D721Med (cell line): ENCODE data around the gene ZNF518A.

Experiments
- DNase-seq: peaks from one replicate; pipeline ENCODE4 v3.0.0; 2011; ENCODE audit warnings: low spot score; ENCODE audit not compliant: insufficient read length
- FAIRE-seq: peaks from 2 replicates; lab custom pipeline; 2011; peaks lifted over from hg19 to GRCh38; lab: Jason Lieb, UNC
- CTCF ChIP-seq: IDR thresholded peaks from 2 replicates; pipeline ENCODE4 v1.5.1; 2012; ENCODE audit warnings: mild to moderate bottlenecking, control low read depth; ENCODE audit not compliant: insufficient read depth; ENCODE audit errors: missing control alignments

The ZNF518A gene

GRCh38 chr10:96092999-96093767 is 36.9 kb upstream of the ZNF518A start:
- DNase-seq (no peak), FAIRE-seq (no peak)
- no peak for TF ChIP-seq CTCF

- TF ChIP-seq CTCF: no peak
- FAIRE-seq (no peak), DNase-seq (no peak)
Observed at GRCh38 chr10:96093948-96094347, 36.1 kb upstream of the ZNF518A start.

DNA sequence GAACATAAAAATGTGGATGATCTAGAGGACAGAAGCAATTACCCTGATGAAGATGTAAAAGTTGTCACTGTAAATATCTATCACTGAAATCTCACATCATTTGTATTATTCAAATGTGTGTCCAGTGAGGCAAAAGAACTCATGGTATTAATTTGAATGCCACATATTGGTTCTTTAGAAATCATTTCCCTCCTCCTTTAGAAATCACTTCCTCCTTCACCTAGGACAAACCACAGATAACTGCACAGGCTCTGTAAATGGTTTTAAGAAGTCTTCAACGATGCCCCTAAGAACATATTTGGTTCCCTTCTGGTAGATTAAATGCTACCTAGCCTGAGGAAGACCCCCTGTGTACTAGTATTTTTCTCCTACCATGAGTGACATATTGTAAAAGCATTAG is 33.1 kb upstream of the ZNF518A start:
- TF ChIP-seq CTCF: no peak
- FAIRE-seq (no peak), DNase-seq (no peak)

DNA sequence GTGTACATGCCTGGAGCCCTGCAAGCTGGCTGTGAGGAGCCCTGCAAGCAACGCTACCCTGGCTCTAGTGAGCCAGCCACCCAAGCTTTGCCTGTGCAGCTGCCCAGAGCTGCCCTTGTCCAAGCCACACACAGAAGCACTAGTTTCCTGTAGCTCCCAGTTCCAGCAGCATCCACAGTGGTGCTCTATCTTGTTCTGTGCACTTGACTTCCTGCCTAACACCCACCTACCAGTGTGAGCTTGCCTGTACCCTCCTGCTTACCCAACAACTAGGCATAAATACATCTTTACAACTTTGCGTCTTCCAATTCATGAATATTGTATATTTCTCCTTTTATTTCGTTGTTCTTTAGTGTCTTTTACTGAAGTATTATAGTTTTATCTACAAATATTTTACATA is 32.2 kb upstream of the ZNF518A start:
- FAIRE-seq (no peak), DNase-seq (no peak)
- TF ChIP-seq CTCF: no peak

DNA sequence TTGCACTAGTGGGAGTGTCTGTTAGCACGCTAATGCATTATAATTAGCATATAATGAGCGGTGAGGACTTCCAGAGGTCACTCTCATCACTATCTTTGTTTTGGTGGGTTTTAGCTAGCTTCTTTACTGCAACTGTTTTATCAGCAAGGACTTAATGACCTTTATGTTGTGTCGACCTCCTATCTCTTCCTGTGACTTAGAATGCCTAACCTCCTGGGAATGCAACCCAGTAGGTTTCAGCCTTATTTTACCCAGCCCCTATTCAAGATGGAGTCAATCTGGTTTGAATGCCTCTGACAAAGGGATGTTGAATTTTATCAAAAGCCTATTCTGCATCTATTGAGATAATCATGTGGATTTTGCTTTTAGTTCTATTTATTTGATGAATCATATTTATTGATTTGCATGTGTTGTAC is 22.5 kb upstream of the ZNF518A start:
- DNase-seq: no peak
- no peak for TF ChIP-seq CTCF
- no peak for FAIRE-seq

DNA sequence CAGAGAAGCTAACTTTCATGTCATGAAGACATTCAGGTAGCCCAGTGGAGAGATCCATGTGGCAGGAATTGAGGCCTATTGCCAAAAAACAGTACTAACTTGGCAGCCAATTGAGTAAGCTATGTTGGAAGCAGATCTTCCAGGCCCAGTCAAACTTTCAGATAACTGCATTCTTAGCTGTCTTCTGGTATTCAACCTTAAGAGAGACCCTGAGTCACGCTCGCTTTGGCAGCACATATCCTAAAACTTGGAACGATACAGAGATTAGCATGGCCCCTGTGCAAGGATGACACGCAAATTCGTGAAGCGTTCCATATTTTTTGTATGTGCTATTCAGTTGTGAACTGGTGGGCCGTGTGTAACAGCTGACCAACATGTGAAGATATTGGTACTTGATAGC is 17.6 kb upstream of the ZNF518A start:
- no peak for TF ChIP-seq CTCF
- FAIRE-seq (no peak), DNase-seq (no peak)
